Sigmoid colon (tissue), 4 donors: Measurements from ENCODE around the gene CPSF7.

Experiments
- EP300 ChIP-seq, 4 donors: sonication (generic); formaldehyde crosslinking; IDR thresholded peaks; one replicate each; pipeline ENCODE4 v1.6.1; 2017; ENCODE audit warnings: antibody characterized with exemption in 4 of 4
- POLR2A ChIP-seq, 2 donors: fragments of 450-650 bp; IDR thresholded peaks; one replicate each; pipeline ENCODE4 v1.6.1; 2016; ENCODE audit warnings: antibody characterized with exemption in 2 of 2, mild to moderate bottlenecking in 2 of 2, moderate library complexity in 2 of 2
- POLR2AphosphoS5 ChIP-seq, 4 donors: sonication (generic); formaldehyde crosslinking; IDR thresholded peaks; one replicate each; pipeline ENCODE4 v1.6.1; 2017; ENCODE audit warnings: antibody characterized with exemption in 4 of 4
- TF ChIP-seq, protein P1 (sequence below), 4 experiments: fragments of 450-650 bp in 3 of 4; fragments of 200-600 bp in 1 of 4; IDR thresholded peaks; one replicate each; pipeline ENCODE4 v1.5.1; 2016 to 2019; ENCODE audit warnings: antibody characterized with exemption in 4 of 4, mild to moderate bottlenecking in 3 of 4, moderate library complexity in 2 of 4

DNA sequence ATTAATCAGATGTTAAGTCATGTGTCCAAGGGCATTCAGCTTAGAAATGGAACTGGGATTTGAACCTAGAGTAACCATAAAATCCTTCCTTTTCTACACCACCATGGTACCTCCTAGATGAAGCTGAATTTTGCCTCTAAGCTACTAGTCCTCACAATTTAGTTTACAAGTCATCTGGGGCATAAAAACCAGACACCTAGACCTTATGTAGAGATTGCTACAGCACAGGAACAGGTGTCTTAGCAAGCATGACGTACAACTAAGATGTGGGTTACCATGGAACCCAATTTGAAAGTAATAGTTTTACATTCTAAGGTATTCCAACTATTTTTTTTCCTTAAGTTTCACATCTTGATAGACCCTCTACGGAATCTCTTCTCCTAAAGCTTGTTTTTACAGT is 28.2 kb downstream of the CPSF7 start:
- TF ChIP-seq, protein P1, sequence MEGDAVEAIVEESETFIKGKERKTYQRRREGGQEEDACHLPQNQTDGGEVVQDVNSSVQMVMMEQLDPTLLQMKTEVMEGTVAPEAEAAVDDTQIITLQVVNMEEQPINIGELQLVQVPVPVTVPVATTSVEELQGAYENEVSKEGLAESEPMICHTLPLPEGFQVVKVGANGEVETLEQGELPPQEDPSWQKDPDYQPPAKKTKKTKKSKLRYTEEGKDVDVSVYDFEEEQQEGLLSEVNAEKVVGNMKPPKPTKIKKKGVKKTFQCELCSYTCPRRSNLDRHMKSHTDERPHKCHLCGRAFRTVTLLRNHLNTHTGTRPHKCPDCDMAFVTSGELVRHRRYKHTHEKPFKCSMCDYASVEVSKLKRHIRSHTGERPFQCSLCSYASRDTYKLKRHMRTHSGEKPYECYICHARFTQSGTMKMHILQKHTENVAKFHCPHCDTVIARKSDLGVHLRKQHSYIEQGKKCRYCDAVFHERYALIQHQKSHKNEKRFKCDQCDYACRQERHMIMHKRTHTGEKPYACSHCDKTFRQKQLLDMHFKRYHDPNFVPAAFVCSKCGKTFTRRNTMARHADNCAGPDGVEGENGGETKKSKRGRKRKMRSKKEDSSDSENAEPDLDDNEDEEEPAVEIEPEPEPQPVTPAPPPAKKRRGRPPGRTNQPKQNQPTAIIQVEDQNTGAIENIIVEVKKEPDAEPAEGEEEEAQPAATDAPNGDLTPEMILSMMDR (IDR thresholded peaks at IDR 0.05) = no peak
- TF ChIP-seq POLR2A (IDR thresholded peaks at IDR 0.05) = no peak
- no peak for TF ChIP-seq POLR2AphosphoS5 (IDR thresholded peaks at IDR 0.05)
- no peak for TF ChIP-seq EP300 (IDR thresholded peaks at IDR 0.05)
